NT2/D1 (cell line): ENCODE measurements around the gene TTC21B.

Experiments used
- DNase-seq: peaks from one replicate; pipeline ENCODE4 v3.0.0-alpha.2; 2011; ENCODE audit warnings: low read depth, low spot score
- H3K27me3 ChIP-seq: 2 replicates; pipeline ENCODE4 v1.6.0; 2011; ENCODE audit warnings: mild to moderate bottlenecking; ENCODE audit not compliant: insufficient read length, insufficient read depth
- H3K36me3 ChIP-seq: 2 replicates; pipeline ENCODE4 v1.6.1; 2011; ENCODE audit warnings: mild to moderate bottlenecking, low read length, mixed read lengths; ENCODE audit not compliant: insufficient read depth, insufficient read length
- H3K4me1 ChIP-seq: 2 replicates; pipeline ENCODE4 v1.5.1; 2011; ENCODE audit not compliant: insufficient read depth, insufficient read length
- H3K4me3 ChIP-seq: 2 replicates; pipeline ENCODE4 v1.5.1; 2011; ENCODE audit warnings: low read depth; ENCODE audit not compliant: insufficient read length
- H3K9ac ChIP-seq: 2 replicates; pipeline ENCODE4 v1.6.0; 2011; ENCODE audit warnings: low read depth; ENCODE audit not compliant: insufficient read length
- H3K9me3 ChIP-seq: 2 replicates; pipeline ENCODE4 v1.5.1; 2011; ENCODE audit warnings: mild to moderate bottlenecking, low read length; ENCODE audit not compliant: insufficient read depth
- SUZ12 ChIP-seq: IDR thresholded peaks from 2 replicates; pipeline ENCODE4 v1.6.1; 2011; ENCODE audit not compliant: insufficient read length, insufficient read depth; ENCODE audit errors: extremely low read depth
- YY1 ChIP-seq: IDR thresholded peaks from 2 replicates; pipeline ENCODE4 v1.6.1; 2011; ENCODE audit not compliant: insufficient read length, insufficient read depth
- ZNF274 ChIP-seq: IDR thresholded peaks from 2 replicates; pipeline ENCODE4 v1.6.1; 2011; ENCODE audit warnings: mild to moderate bottlenecking, low read depth, low read length

TTC21B gene

GRCh38 chr2:165952085-165952484 lies 1.5 kb downstream of the TTC21B start:
- H3K9ac ChIP-seq: no peak overlapping the region
- no peak overlapping the region for H3K4me3 ChIP-seq
- no peaks in the 10 kb centered on the region for H3K27me3 ChIP-seq
- H3K4me1 ChIP-seq: no peaks in the 10 kb centered on the region
- H3K9me3 ChIP-seq: peaks cover 6% of the 10 kb centered on the region; the same call in 1 of the 2 replicates
- no peak for TF ChIP-seq ZNF274
- no peak for TF ChIP-seq SUZ12
- no peak for DNase-seq
- peaks cover 26% of the 10 kb centered on the region for H3K36me3 ChIP-seq

- Histone ChIP-seq H3K27me3 (no peaks in the 10 kb centered on the region), H3K36me3 (peaks cover 36% of the 10 kb centered on the region)
Measured at GRCh38 chr2:165950438-165950837, 3.1 kb downstream of the TTC21B start.

GRCh38 chr2:165941827-165942226 lies 11.7 kb downstream of the TTC21B start:
- H3K27me3 ChIP-seq: no peaks in the 10 kb centered on the region
- H3K9me3 ChIP-seq: no peaks in the 10 kb centered on the region
- TF ChIP-seq YY1 (no peak), SUZ12 (no peak), ZNF274 (no peak)
- no peak overlapping the region for H3K4me3 ChIP-seq
- H3K36me3 ChIP-seq: peaks cover 69% of the 10 kb centered on the region
- no peaks in the 10 kb centered on the region for H3K4me1 ChIP-seq
- no peak for DNase-seq
- no peak overlapping the region for H3K9ac ChIP-seq

More at GRCh38 chr2:165950438-165950837, 3.1 kb downstream of the TTC21B start:
- Histone ChIP-seq H3K4me3 (no peak overlapping the region), H3K4me1 (no peaks in the 10 kb centered on the region), H3K9me3 (no peaks in the 10 kb centered on the region), H3K9ac (no peak overlapping the region)
- no peak for DNase-seq
- TF ChIP-seq YY1: no peak
- no peak for TF ChIP-seq SUZ12
- TF ChIP-seq ZNF274: no peak

GRCh38 chr2:165938237-165938636 lies 15.3 kb downstream of the TTC21B start:
- no peak overlapping the region for H3K4me3 ChIP-seq
- no peak for DNase-seq
- peaks cover 61% of the 10 kb centered on the region for H3K36me3 ChIP-seq
- H3K27me3 ChIP-seq: no peaks in the 10 kb centered on the region
- no peaks in the 10 kb centered on the region for H3K9me3 ChIP-seq
- no peak overlapping the region for H3K9ac ChIP-seq
- TF ChIP-seq SUZ12 (no peak), ZNF274 (no peak), YY1 (no peak)
- no peaks in the 10 kb centered on the region for H3K4me1 ChIP-seq

GRCh38 chr2:165933211-165933910 lies 20.2 kb downstream of the TTC21B start:
- H3K9ac ChIP-seq: no peak overlapping the region
- TF ChIP-seq SUZ12: no peak
- TF ChIP-seq YY1: no peak
- H3K9me3 ChIP-seq: no peaks in the 10 kb centered on the region
- H3K4me3 ChIP-seq: no peak overlapping the region
- H3K36me3 ChIP-seq: peaks cover 48% of the 10 kb centered on the region
- no peaks in the 10 kb centered on the region for H3K27me3 ChIP-seq
- DNase-seq: no peak
- no peaks in the 10 kb centered on the region for H3K4me1 ChIP-seq

GRCh38 chr2:165927774-165928173 lies 25.8 kb downstream of the TTC21B start:
- Histone ChIP-seq H3K27me3 (no peaks in the 10 kb centered on the region), H3K4me3 (no peak overlapping the region), H3K36me3 (peaks cover 69% of the 10 kb centered on the region), H3K9ac (no peak overlapping the region), H3K9me3 (no peaks in the 10 kb centered on the region), H3K4me1 (no peaks in the 10 kb centered on the region)
- TF ChIP-seq YY1: no peak
- no peak for TF ChIP-seq SUZ12
- no peak for TF ChIP-seq ZNF274
- DNase-seq: no peak

- H3K27me3 ChIP-seq: no peaks in the 10 kb centered on the region
- no peak overlapping the region for H3K9ac ChIP-seq
- H3K36me3 ChIP-seq: peaks cover 65% of the 10 kb centered on the region
- DNase-seq: no peak
- TF ChIP-seq ZNF274 (no peak), YY1 (no peak), SUZ12 (no peak)
- H3K9me3 ChIP-seq: no peaks in the 10 kb centered on the region
- no peak overlapping the region for H3K4me3 ChIP-seq
- H3K4me1 ChIP-seq: no peaks in the 10 kb centered on the region
Measured at GRCh38 chr2:165927353-165927752, 26.2 kb downstream of the TTC21B start.
